CD14-positive monocyte (primary cell): ENCODE results near the gene TFDP2. TPM values are rescaled to one million over a fixed set of nuclear protein-coding genes. Genes with fewer than 3 reads are reported as not detected.

Experiments used
- DNase-seq, 3 donors: peaks; one replicate each; pipeline ENCODE4 v3.0.0-alpha.2; 2011 to 2022
- H2AFZ ChIP-seq: 2 replicates; pipeline ENCODE4 v1.6.0; 2012; ENCODE audit warnings: mild to moderate bottlenecking, low read depth, low read length, inconsistent platforms; ENCODE audit not compliant: insufficient read depth, poor library complexity, severe bottlenecking
- H3K27ac ChIP-seq, 2 donors: 1 replicate in 1 of 2; 2 replicates in 1 of 2; pipeline ENCODE4 v1.5.1; 2012 to 2013; ENCODE audit warnings: low read length in 2 of 2, control low read depth in 1 of 2, inconsistent platforms in 1 of 2, low read depth in 1 of 2, mild to moderate bottlenecking in 1 of 2
- H3K27me3 ChIP-seq, 2 donors: one replicate each; pipeline versions ENCODE4 v1.6.0 to v1.6.1; 2011 to 2013; ENCODE audit warnings: low read length in 2 of 2; ENCODE audit not compliant: control insufficient read depth in 2 of 2, insufficient read depth in 2 of 2
- H3K36me3 ChIP-seq, 2 donors: replicated peaks in 1 of 2; 1 replicate in 1 of 2; 2 replicates in 1 of 2; pipeline versions ENCODE4 v1.5.1 to v1.6.1; 2012 to 2013; ENCODE audit warnings: low read length in 2 of 2, control low read depth in 1 of 2, inconsistent platforms in 1 of 2, mild to moderate bottlenecking in 1 of 2; ENCODE audit not compliant: insufficient read depth in 2 of 2, control insufficient read depth in 1 of 2
- H3K4me1 ChIP-seq, 2 donors: 1 replicate in 1 of 2; 2 replicates in 1 of 2; pipeline versions ENCODE4 v1.5.1 to v1.6.1; 2012 to 2013; ENCODE audit warnings: low read length in 2 of 2, control low read depth in 1 of 2, inconsistent platforms in 1 of 2, mild to moderate bottlenecking in 1 of 2, moderate library complexity in 1 of 2; ENCODE audit not compliant: insufficient read depth in 2 of 2, control insufficient read depth in 1 of 2
- H3K4me2 ChIP-seq: replicated peaks from 2 replicates; pipeline ENCODE3; 2012; ENCODE audit warnings: low read length, moderate library complexity, mild to moderate bottlenecking; ENCODE audit not compliant: poor library complexity, severe bottlenecking; ENCODE audit errors: extremely low read depth
- H3K4me3 ChIP-seq, 3 experiments: fragments of 200-600 bp in 1 of 3; sonication (generic) in 1 of 3; replicated peaks in 1 of 3; 1 replicate in 2 of 3; 2 replicates in 1 of 3; pipeline ENCODE4 v1.5.1; 2011 to 2013; ENCODE audit warnings: low read length in 3 of 3, mild to moderate bottlenecking in 3 of 3, control low read depth in 2 of 3, low read depth in 2 of 3, inconsistent platforms in 1 of 3, moderate library complexity in 1 of 3
- H3K79me2 ChIP-seq: 2 replicates; pipeline ENCODE4 v1.6.0; 2012; ENCODE audit warnings: mild to moderate bottlenecking, control low read depth, inconsistent platforms, low read length, moderate library complexity; ENCODE audit not compliant: insufficient read depth
- H3K9ac ChIP-seq: 2 replicates; pipeline ENCODE4 v1.6.0; 2017; ENCODE audit warnings: low read length, mild to moderate bottlenecking; ENCODE audit not compliant: insufficient read depth, poor library complexity, severe bottlenecking
- H3K9me3 ChIP-seq, 2 donors: replicated peaks in 1 of 2; 1 replicate in 1 of 2; 2 replicates in 1 of 2; pipeline versions ENCODE4 v1.5.1 to v1.6.1; 2012 to 2013; ENCODE audit warnings: low read length in 2 of 2, control low read depth in 1 of 2; ENCODE audit not compliant: control insufficient read depth in 1 of 2, insufficient read depth in 1 of 2
- H4K20me1 ChIP-seq: 2 replicates; pipeline ENCODE4 v1.6.0; 2012; ENCODE audit warnings: mild to moderate bottlenecking, low read length, control low read depth, moderate library complexity; ENCODE audit not compliant: insufficient read depth
- H3K27ac Mint-ChIP-seq, 7 donors: one replicate each; pipeline ENCODE4 v1.8.0; 2020; ENCODE audit warnings: mild to moderate bottlenecking in 7 of 7, mixed read lengths in 7 of 7, moderate library complexity in 6 of 7, inconsistent platforms in 2 of 7
- H3K27me3 Mint-ChIP-seq, 3 donors: one replicate each; pipeline ENCODE4 v1.8.0; 2021 to 2022; ENCODE audit warnings: low read depth in 3 of 3, mild to moderate bottlenecking in 3 of 3, mixed read lengths in 3 of 3, moderate library complexity in 3 of 3, inconsistent platforms in 1 of 3
- H3K36me3 Mint-ChIP-seq, 2 donors: one replicate each; pipeline ENCODE4 v1.8.0; 2020; ENCODE audit warnings: mixed read lengths in 2 of 2, inconsistent platforms in 1 of 2, mild to moderate bottlenecking in 1 of 2
- H3K4me1 Mint-ChIP-seq: one replicate; pipeline ENCODE4 v1.8.0; 2020; ENCODE audit warnings: mild to moderate bottlenecking, mixed read lengths
- H3K4me3 Mint-ChIP-seq, 2 donors: one replicate each; pipeline ENCODE4 v1.8.0; 2020; ENCODE audit warnings: mild to moderate bottlenecking in 2 of 2, mixed read lengths in 2 of 2, moderate library complexity in 1 of 2
- H3K9me3 Mint-ChIP-seq, 7 donors: one replicate each; pipeline ENCODE4 v1.8.0; 2020 to 2022; ENCODE audit warnings: mixed read lengths in 7 of 7, mild to moderate bottlenecking in 6 of 7, moderate library complexity in 6 of 7, inconsistent platforms in 2 of 7
- WGBS: methylation state at CpG from one replicate; pipeline ENCODE4 v1.1.5; 2013; ENCODE audit warnings: missing lambda C conversion rate; ENCODE audit not compliant: insufficient coverage; 5-methylcytosine and 5-hydroxymethylcytosine counted together
- intact Hi-C, 2 donors: fragments of 100-400 bp; cut with micrococcal nuclease; formaldehyde crosslinking; loops; one replicate each; pipeline versions ENCODE4 v1.15.0 to v1.15.1; 2023
- polyA plus RNA-seq, 3 donors: library from polyadenylated mRNA; depleted of rRNA in 1 of 3; unstranded in 2 of 3; stranded (reverse) in 1 of 3; fragments of 300-500 nt in 2 of 3; fragments of >200 nt in 1 of 3; fragmentation: Illumina TruSeq in 2 of 3; gene quantifications; 1 replicate in 2 of 3; 2 replicates in 1 of 3; pipeline ENCODE4 v1.2.3, GENCODE V29; 2012 to 2021
- TF ChIP-seq, protein P1 (sequence below): fragments of 200-600 bp; IDR thresholded peaks from one replicate; pipeline ENCODE4 v1.8.0; 2022; ENCODE audit warnings: antibody characterized with exemption, mild to moderate bottlenecking

Gene TFDP2
- polyA plus RNA-seq, 3 donors = 1.1 to 3.5 (median 1.7) TPM

DNA sequence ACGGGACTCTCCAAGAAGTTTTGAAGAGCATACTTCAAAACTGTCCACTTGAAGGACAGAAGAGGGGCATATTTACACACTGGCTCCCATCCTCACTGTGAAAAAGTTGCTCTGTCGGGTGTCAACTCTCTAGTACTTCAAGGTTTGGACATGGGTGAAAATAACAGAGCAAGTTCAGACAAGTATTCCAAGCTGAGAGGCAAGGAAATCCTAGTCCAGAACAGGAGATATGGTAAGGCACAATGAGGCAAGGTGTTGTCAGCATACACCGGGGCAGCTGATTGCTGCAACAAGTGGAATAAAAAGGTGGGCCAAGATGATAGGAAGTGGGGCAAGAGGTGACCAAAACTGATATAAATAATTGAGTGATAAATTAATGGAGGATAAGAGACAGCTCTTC, 4.8 kb upstream of the TFDP2 start:
- H3K27ac Mint-ChIP-seq = no peak overlapping the region
- peaks cover 5 to 8% of the 10 kb centered on the region in 2 donors for H3K36me3 Mint-ChIP-seq

DNA sequence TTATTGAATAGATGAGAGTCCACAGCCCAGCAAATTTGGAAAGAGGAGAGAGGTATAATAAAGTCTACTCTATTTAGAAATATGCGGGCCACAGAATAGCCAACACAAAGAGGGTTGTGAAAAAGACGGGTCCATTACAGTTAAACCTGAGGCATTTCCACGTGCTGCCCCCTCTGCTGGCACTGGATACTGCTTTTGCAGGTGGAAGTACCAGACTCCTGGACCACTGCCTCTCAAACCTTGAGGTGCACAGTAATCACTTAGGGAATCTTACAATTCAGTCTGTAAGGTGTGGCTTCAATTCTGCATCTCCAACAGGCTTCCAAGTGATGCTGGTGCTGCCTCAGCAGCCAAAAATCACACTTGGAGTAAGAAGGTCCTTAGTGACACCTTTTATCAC, 3.0 kb upstream of the TFDP2 start:
- no peak overlapping the region for H3K4me3 Mint-ChIP-seq
- DNase-seq = no peak
- Histone ChIP-seq H3K36me3 (no peaks in the 10 kb centered on the region), H3K9me3 (no peaks in the 10 kb centered on the region), H3K9ac (no peak overlapping the region), H3K27ac (no peak overlapping the region), H3K4me3 (no peak overlapping the region), H3K79me2 (no peaks in the 10 kb centered on the region), H3K27me3 (peaks cover 0 to 5% of the 10 kb centered on the region in 2 donors), H3K4me2 (no peak overlapping the region), H2AFZ (no peak overlapping the region), H3K4me1 (peaks cover 14 to 17% of the 10 kb centered on the region in 2 donors), H4K20me1 (no peaks in the 10 kb centered on the region)
- peaks cover 14% of the 10 kb centered on the region for H3K4me1 Mint-ChIP-seq
- no peak overlapping the region for H3K27ac Mint-ChIP-seq
- TF ChIP-seq, protein P1, sequence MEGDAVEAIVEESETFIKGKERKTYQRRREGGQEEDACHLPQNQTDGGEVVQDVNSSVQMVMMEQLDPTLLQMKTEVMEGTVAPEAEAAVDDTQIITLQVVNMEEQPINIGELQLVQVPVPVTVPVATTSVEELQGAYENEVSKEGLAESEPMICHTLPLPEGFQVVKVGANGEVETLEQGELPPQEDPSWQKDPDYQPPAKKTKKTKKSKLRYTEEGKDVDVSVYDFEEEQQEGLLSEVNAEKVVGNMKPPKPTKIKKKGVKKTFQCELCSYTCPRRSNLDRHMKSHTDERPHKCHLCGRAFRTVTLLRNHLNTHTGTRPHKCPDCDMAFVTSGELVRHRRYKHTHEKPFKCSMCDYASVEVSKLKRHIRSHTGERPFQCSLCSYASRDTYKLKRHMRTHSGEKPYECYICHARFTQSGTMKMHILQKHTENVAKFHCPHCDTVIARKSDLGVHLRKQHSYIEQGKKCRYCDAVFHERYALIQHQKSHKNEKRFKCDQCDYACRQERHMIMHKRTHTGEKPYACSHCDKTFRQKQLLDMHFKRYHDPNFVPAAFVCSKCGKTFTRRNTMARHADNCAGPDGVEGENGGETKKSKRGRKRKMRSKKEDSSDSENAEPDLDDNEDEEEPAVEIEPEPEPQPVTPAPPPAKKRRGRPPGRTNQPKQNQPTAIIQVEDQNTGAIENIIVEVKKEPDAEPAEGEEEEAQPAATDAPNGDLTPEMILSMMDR = no peak
- WGBS = 33% methylated on average over 3 of the region's 3 CpGs
- H3K9me3 Mint-ChIP-seq = no peaks in the 10 kb centered on the region
- H3K36me3 Mint-ChIP-seq = peaks cover 0 to 5% of the 10 kb centered on the region in 2 donors
- intact Hi-C loops = no loop called here
- peaks cover 0 to 4% (median 3%) of the 10 kb centered on the region in 3 donors for H3K27me3 Mint-ChIP-seq

More for the DNA sequence above, 4.8 kb upstream of the TFDP2 start:
- Mint-ChIP-seq H3K9me3 (peaks cover 0 to 2% (median 0%) of the 10 kb centered on the region in 7 donors), H3K4me3 (no peak overlapping the region), H3K4me1 (peaks cover 2% of the 10 kb centered on the region), H3K27me3 (peaks cover 0 to 3% (median 2%) of the 10 kb centered on the region in 3 donors)
- no peak for DNase-seq
- intact Hi-C loops = no loop called here
- Histone ChIP-seq H3K4me3 (no peak overlapping the region), H3K4me2 (no peak overlapping the region), H3K9me3 (no peaks in the 10 kb centered on the region), H3K9ac (no peak overlapping the region), H4K20me1 (no peaks in the 10 kb centered on the region), H3K27ac (no peak overlapping the region), H3K79me2 (no peaks in the 10 kb centered on the region), H3K27me3 (peaks cover 0 to 5% of the 10 kb centered on the region in 2 donors), H2AFZ (no peak overlapping the region), H3K36me3 (no peaks in the 10 kb centered on the region), H3K4me1 (peaks cover 5 to 7% of the 10 kb centered on the region in 2 donors)
- WGBS = no CpG with 5 or more reads among the region's 3 CpGs
- TF ChIP-seq, protein P1 = no peak
